RWPE2 (cell line): ENCODE data around the gene DOK3.
A peak's percentile ranks its signal among the peaks of the same experiment; 100 is the strongest.

Experiments used
- ATAC-seq: fragments of 200-7000 bp; cut with Tn5 transposase; 3 replicates; pipeline ENCODE4 v1.9.1; 2021; ENCODE audit warnings: low read depth
- DNase-seq: peaks from one replicate; pipeline ENCODE4 v3.0.0-alpha.2; 2020; ENCODE audit warnings: low spot score
- H3K27ac ChIP-seq: fragments of 450-650 bp; 2 replicates; pipeline ENCODE4 v1.5.1; 2017; ENCODE audit warnings: mild to moderate bottlenecking; ENCODE audit not compliant: poor library complexity, severe bottlenecking
- H3K27me3 ChIP-seq: fragments of 250-450 bp; sonication (Bioruptor Pico); 2 replicates; pipeline ENCODE4 v1.5.1; 2021; ENCODE audit warnings: mild to moderate bottlenecking, moderate library complexity; ENCODE audit not compliant: insufficient read depth, poor library complexity, severe bottlenecking
- H3K36me3 ChIP-seq: fragments of 250-450 bp; sonication (Bioruptor Pico); 2 replicates; pipeline ENCODE4 v1.5.1; 2020; ENCODE audit warnings: low read depth, mild to moderate bottlenecking, moderate library complexity
- H3K4me1 ChIP-seq: fragments of 250-450 bp; sonication (Bioruptor Pico); 2 replicates; pipeline ENCODE4 v1.5.1; 2021; ENCODE audit warnings: mild to moderate bottlenecking, moderate library complexity; ENCODE audit not compliant: insufficient read depth, poor library complexity, severe bottlenecking
- H3K4me3 ChIP-seq: fragments of 250-450 bp; sonication (Bioruptor Pico); 2 replicates; pipeline ENCODE4 v1.5.1; 2021; ENCODE audit warnings: mild to moderate bottlenecking, moderate library complexity; ENCODE audit not compliant: severe bottlenecking
- H3K9me3 ChIP-seq: fragments of 250-450 bp; sonication (Bioruptor Pico); 2 replicates; pipeline ENCODE4 v1.5.1; 2021; ENCODE audit warnings: mild to moderate bottlenecking, moderate library complexity; ENCODE audit not compliant: severe bottlenecking
- CTCF ChIP-seq: fragments of 450-650 bp; IDR thresholded peaks from one replicate; pipeline ENCODE4 v1.5.1; 2017; ENCODE audit warnings: mild to moderate bottlenecking, moderate library complexity; ENCODE audit not compliant: poor library complexity, severe bottlenecking

DOK3 gene

GRCh38 chr5:177526191-177526590 lies 16.6 kb upstream of the DOK3 start:
- DNase-seq (peak; percentile 41), ATAC-seq (no peak)
- Histone ChIP-seq H3K27ac (no peak overlapping the region), H3K9me3 (no peaks in the 10 kb centered on the region), H3K4me3 (no peak overlapping the region), H3K36me3 (peaks cover 87% of the 10 kb centered on the region), H3K27me3 (no peaks in the 10 kb centered on the region), H3K4me1 (no peaks in the 10 kb centered on the region)
- no peak for TF ChIP-seq CTCF

DNA sequence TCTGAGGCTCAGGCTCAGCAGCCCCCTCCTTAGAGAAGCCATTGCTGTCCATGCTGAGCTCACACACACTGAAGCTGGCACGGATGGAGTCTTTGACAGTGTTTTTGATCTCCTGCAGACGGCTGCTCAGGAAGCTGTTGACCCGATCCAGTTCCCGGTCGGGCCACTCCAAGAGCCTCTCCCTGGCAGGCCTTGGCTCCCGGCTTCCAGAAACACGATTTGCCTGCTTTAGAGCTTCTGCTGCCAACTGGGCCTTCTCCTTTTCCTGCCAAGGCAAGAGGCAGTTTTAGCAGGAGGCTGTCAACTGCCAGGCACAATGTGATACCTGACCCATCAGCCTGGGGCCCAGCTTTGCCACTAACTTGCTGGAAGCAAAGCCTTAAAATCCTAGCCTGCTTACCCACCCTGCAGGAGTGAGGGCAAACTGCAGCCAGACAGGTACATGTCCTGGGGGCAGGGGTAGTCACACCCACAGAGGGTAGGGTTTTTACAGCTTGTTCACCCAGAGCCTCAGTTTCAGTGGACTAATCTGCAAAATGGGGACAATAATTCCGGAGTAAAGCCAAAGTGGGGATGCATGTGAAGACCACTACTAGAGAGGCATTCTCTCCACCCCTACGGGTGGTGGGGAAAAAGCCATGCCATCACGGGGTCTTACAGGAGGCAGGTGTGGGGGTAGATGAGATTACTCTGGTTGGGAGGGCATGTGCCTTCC lies 15.5 kb upstream of the DOK3 start:
- TF ChIP-seq CTCF: no peak
- Histone ChIP-seq H3K27ac (no peak overlapping the region), H3K36me3 (peaks cover 80% of the 10 kb centered on the region), H3K9me3 (no peaks in the 10 kb centered on the region), H3K27me3 (no peaks in the 10 kb centered on the region), H3K4me1 (no peaks in the 10 kb centered on the region), H3K4me3 (no peak overlapping the region)
- ATAC-seq (no peak), DNase-seq (peak; percentile 55)

DNA sequence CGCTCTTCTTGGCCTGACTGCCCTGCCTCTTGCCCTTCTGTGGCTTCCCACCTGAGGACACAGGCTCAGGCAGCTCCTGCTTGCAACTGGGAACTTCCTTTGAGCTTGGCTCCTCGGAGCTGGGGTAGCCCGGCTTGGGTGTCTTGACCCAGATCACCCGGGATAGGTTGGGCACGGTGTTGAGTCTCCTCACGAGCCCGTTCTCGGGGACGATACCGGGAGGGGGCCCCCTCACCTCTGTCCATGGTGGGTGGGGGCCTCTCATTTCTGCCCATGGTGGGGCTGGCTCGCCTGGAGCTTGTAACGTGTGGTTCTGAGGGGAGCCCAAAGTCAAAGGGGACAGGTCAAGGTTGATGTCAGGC lies 14.9 kb upstream of the DOK3 start:
- Histone ChIP-seq H3K9me3 (no peaks in the 10 kb centered on the region), H3K4me3 (no peak overlapping the region), H3K27ac (no peak overlapping the region), H3K36me3 (peaks cover 80% of the 10 kb centered on the region), H3K4me1 (no peaks in the 10 kb centered on the region), H3K27me3 (no peaks in the 10 kb centered on the region)
- DNase-seq: no peak
- TF ChIP-seq CTCF: no peak
- no peak for ATAC-seq

DNA sequence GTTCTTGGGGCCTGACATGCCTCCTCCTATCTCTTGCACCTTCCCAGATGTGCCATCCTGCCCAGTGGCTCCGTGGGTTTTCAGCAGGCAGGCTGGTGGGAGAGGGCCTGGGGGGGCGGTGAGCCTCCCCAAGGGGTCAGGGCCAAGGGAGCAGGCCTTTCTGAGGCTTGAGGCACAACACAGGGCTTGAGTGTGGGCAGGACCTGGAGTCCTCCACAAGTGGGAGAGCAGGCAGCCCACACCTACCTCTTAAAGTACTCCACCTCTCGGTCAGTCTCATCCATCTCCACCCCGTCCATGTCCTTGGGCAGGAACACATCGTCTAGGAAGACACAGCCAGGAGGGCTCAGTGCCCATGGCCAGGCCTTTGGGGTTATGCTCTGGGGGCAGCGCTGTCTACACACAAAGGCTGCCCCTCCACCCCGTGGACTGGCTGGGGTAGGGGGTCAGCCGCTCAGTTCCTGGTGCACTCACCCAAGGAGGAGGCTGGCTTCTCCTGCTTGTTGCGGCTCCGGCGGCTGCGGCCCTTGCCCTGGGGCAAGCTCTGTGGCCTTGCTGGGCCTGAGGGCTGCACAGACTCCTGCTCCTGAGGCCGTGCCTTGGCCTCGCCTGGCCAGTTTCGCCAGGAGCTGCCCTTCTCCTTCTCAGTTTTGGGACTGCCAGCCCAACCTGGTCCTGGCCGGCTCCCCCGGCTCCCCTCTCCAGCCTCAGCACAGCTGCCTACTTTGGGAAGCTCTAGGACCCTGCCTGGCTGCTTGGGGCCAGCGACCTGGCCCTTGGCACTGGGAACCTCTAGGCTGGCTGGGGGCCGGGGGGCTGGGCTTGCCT lies 14.3 kb upstream of the DOK3 start:
- no peaks in the 10 kb centered on the region for H3K4me1 ChIP-seq
- no peaks in the 10 kb centered on the region for H3K9me3 ChIP-seq
- DNase-seq: peak; percentile 74
- no peaks in the 10 kb centered on the region for H3K27me3 ChIP-seq
- no peak for ATAC-seq
- peaks cover 82% of the 10 kb centered on the region for H3K36me3 ChIP-seq
- no peak overlapping the region for H3K27ac ChIP-seq
- no peak for TF ChIP-seq CTCF
- no peak overlapping the region for H3K4me3 ChIP-seq
